ENCODE data around the gene SELENON. TPM values are rescaled to one million over a fixed set of nuclear protein-coding genes. Genes with fewer than 3 reads are reported as not detected.

The SELENON gene
- total and polyA plus RNA-seq, 10 of the 15 experiments (the other 5 are each of a cell fraction or from before 2014, with no cell fraction given), result 0.07 to 5.1 (median 0.80) TPM

DNA sequence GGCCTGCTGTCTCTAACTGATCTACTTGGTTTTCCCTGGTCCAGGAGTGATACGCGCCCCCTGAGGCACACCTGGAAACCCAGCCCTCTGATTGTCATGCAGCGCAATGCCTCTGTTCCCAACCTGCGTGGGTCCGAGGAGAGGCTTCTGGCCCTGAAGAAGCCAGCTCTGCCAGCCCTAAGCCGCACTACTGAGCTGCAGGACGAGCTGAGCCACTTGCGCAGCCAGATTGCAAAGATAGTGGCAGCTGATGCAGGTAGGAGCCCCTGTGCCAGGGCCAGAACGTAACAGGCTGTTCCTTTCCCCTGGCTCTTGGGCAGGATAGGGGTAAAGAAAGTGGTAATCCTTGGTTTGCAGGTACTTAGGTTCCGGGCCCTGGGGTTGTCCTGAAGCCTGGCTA lies 26.6 kb downstream of the SELENON start:
- Histone ChIP-seq H4K20me1 (ENCODE audit: control insufficient read depth, insufficient read depth) (no peaks in the 10 kb centered on the region), H3K4me2 (ENCODE audit: control insufficient read depth, insufficient read depth) (no peak overlapping the region), H3K9me3 (replicated peaks; ENCODE audit: control insufficient read depth, insufficient read depth, low read length) (no peaks in the 10 kb centered on the region), H3K9ac (ENCODE audit: control insufficient read depth, insufficient read depth, low read length) (no peak overlapping the region), H3K4me3 (no peak overlapping the region), H3K36me3 (ENCODE audit: control insufficient read depth in 2 of 2, insufficient read depth in 2 of 2, low read length in 1 of 2) (peaks cover 8 to 20% of the 10 kb centered on the region in 2 experiments), H2AFZ (ENCODE audit: control insufficient read depth, low read depth, low read length) (no peak overlapping the region), H3K27ac (ENCODE audit: control insufficient read depth, insufficient read depth) (no peak overlapping the region), H3K4me1 (ENCODE audit: control insufficient read depth, insufficient read depth, low read length) (peaks cover 4% of the 10 kb centered on the region), H3K27me3 (replicated peaks in 1 of 2; ENCODE audit: control insufficient read depth in 2 of 2, insufficient read depth in 2 of 2, low read length in 1 of 2) (no peaks in the 10 kb centered on the region), H3K79me2 (ENCODE audit: control insufficient read depth, insufficient read depth, low read length) (peaks cover 8% of the 10 kb centered on the region)
- ATAC-seq (no peak), DNase-seq (ENCODE audit: low read depth, low spot score) (no peak), FAIRE-seq (no peak)
- in situ Hi-C loops (cut with MboI), result no loop called here
- 99% methylated on average over 10 of the region's 10 CpGs for WGBS (ENCODE audit: insufficient coverage, insufficient replicate concordance, low lambda C conversion rate, missing lambda C conversion rate)
- ChIA-PET POLR2A (interaction anchor here (0.5 kb wide), 1 partner anchor 23 kb away, joined by 4 read pairs; no protein-coding TSS in a partner anchor), RAD21 (ENCODE audit: unreplicated experiment) (no interaction called here), CTCF (no interaction called here), SMC1A (ENCODE audit: uncharacterized antibody, unreplicated experiment) (no interaction called here)
- no TSS peak for BruUV-seq (replicated peaks)
- TF ChIP-seq SREBF1 (IDR thresholded peaks at IDR 0.05; ENCODE audit: low read length) (no peak), WRNIP1 (IDR thresholded peaks at IDR 0.05; ENCODE audit: borderline replicate concordance, low read depth, low read length) (no peak), CBFB (IDR thresholded peaks at IDR 0.05; ENCODE audit: low read depth) (no peak), CHD2 (IDR thresholded peaks at IDR 0.05; ENCODE audit: borderline replicate concordance, low read depth, low read length) (no peak)
- TF ChIP-seq, protein P1, sequence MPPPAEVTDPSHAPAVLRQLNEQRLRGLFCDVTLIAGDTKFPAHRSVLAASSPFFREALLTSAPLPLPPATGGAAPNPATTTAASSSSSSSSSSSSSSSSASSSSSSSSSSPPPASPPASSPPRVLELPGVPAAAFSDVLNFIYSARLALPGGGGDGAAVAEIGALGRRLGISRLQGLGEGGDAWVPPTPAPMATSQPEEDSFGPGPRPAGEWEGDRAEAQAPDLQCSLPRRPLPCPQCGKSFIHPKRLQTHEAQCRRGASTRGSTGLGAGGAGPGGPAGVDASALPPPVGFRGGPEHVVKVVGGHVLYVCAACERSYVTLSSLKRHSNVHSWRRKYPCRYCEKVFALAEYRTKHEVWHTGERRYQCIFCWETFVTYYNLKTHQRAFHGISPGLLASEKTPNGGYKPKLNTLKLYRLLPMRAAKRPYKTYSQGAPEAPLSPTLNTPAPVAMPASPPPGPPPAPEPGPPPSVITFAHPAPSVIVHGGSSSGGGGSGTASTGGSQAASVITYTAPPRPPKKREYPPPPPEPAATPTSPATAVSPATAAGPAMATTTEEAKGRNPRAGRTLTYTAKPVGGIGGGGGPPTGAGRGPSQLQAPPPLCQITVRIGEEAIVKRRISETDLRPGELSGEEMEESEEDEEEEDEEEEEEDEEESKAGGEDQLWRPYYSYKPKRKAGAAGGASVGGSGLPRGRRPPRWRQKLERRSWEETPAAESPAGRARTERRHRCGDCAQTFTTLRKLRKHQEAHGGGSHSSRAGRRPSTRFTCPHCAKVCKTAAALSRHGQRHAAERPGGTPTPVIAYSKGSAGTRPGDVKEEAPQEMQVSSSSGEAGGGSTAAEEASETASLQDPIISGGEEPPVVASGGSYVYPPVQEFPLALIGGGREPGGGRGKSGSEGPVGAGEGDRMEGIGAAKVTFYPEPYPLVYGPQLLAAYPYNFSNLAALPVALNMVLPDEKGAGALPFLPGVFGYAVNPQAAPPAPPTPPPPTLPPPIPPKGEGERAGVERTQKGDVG (CRISPR knock-in tag; IDR thresholded peaks at IDR 0.05), result no peak
- TF ChIP-seq, protein P2, sequence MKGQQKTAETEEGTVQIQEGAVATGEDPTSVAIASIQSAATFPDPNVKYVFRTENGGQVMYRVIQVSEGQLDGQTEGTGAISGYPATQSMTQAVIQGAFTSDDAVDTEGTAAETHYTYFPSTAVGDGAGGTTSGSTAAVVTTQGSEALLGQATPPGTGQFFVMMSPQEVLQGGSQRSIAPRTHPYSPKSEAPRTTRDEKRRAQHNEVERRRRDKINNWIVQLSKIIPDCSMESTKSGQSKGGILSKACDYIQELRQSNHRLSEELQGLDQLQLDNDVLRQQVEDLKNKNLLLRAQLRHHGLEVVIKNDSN (IDR thresholded peaks at IDR 0.05; ENCODE audit: borderline replicate concordance, extremely low read length, insufficient read depth, low read depth, low read length), result no peak
- intact Hi-C loops (cut with micrococcal nuclease; ENCODE audit: unreplicated experiment), result loop anchor here (10.0 kb wide), 1 partner anchor 178 kb away; no protein-coding TSS in a partner anchor

Data from GM12878 (cell line).